ENCODE data around the gene RASEF. TPM values are rescaled to one million over a fixed set of nuclear protein-coding genes. Genes with fewer than 3 reads are reported as not detected.
"Not testable (repeated sequence)": the region's sequence is repeated elsewhere in the genome, so short reads cannot be mapped to it uniquely, and the experiment has no call there.

RASEF gene
- total RNA-seq, 2 experiments from 2014 or later, result not detected

DNA sequence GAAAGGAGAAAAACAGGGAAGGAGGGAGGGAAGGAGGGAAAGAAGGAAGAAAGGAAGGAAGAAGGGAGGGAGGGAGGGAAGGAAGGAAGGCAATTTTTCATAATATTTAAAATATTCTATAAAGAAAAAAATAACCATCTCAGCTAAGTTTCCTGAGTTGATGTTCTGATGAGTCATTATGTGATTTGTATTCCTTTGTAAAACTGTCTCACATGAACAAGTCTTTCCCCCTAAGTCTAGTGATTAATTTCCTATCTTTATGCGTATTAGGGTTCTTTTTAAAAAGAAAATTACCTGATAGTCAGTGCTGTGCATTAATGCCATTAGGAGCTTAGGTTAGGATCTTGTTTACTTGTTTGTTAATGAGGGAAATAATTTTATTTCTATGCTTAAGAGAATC is 94.1 kb downstream of the RASEF start:
- Mint-ChIP-seq H3K27ac (no peak overlapping the region), H3K27me3 (no peaks in the 10 kb centered on the region), H3K4me3 (no peak overlapping the region), H3K36me3 (ENCODE audit: low read depth) (no peaks in the 10 kb centered on the region), H3K9me3 (no peaks in the 10 kb centered on the region), H3K4me1 (no peaks in the 10 kb centered on the region)
- no peak for DNase-seq
- CTCF ChIA-PET, result interaction anchor here (0.6 kb wide), 1 partner anchor 985 kb away, joined by 3 read pairs; no protein-coding TSS in a partner anchor
- POLR2A ChIA-PET, result no interaction called here

DNA sequence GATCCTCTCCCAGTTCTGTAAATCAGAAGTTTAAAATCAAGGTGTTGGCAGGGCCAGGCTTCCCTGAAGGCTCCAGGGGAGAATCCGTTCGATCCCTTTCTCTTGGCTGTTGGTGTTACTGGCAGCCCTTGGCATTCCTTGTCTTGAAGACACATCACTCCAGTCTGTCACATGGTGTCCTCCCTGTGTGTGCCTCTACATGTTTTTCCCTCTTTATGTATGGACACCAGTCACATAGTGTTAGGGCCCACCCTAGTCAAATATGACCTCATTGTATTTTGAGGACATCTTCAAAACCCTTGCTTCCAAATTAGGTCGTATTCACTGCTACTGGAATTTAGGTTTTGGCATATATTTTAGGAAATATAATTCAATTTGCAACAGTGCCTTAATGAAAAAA is 94.6 kb downstream of the RASEF start:
- Mint-ChIP-seq H3K36me3 (ENCODE audit: low read depth) (no peaks in the 10 kb centered on the region), H3K27me3 (no peaks in the 10 kb centered on the region), H3K9me3 (no peaks in the 10 kb centered on the region), H3K4me3 (no peak overlapping the region), H3K4me1 (no peaks in the 10 kb centered on the region), H3K27ac (no peak overlapping the region)
- CTCF ChIA-PET, result interaction anchor here (0.6 kb wide), 1 partner anchor 984 kb away, joined by 3 read pairs; no protein-coding TSS in a partner anchor
- no peak for DNase-seq
- POLR2A ChIA-PET, result no interaction called here

DNA sequence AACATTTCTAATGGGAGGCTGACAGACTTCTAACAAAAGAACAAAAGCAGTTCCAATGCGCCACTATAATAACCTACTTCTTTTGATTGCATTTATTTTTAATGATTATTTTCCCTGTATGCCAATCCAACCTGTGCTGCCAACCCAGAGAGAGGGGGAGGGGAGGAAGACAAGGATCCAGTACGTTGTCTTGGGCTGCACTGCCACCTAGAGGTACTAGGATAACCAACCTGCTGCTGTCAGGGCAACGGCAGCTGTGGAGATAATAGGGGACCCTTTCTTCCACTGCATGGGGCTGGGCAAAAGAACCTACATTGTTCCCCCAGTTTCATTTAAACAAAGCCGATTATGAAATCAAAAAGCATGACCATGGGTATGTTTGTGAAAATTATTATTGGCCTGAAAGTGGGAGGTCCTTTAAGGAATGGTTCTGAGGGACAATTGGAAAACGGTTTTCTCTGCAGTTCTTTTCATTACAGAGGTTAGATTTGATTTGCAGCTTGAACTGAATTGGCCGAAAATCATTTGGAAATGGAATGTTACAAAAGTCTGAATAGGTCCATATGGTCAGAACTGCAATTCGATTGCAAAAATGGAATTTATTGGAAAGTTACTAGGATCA is 101.3 kb downstream of the RASEF start:
- DNase-seq, result peak; percentile 58
- H3K9me3 Mint-ChIP-seq, result no peaks in the 10 kb centered on the region
- no peak overlapping the region for H3K4me3 Mint-ChIP-seq
- POLR2A ChIA-PET, result no interaction called here
- no peaks in the 10 kb centered on the region for H3K27me3 Mint-ChIP-seq
- CTCF ChIA-PET, result no interaction called here
- no peaks in the 10 kb centered on the region for H3K36me3 Mint-ChIP-seq (ENCODE audit: low read depth)
- no peaks in the 10 kb centered on the region for H3K4me1 Mint-ChIP-seq
- H3K27ac Mint-ChIP-seq, result no peak overlapping the region

DNA sequence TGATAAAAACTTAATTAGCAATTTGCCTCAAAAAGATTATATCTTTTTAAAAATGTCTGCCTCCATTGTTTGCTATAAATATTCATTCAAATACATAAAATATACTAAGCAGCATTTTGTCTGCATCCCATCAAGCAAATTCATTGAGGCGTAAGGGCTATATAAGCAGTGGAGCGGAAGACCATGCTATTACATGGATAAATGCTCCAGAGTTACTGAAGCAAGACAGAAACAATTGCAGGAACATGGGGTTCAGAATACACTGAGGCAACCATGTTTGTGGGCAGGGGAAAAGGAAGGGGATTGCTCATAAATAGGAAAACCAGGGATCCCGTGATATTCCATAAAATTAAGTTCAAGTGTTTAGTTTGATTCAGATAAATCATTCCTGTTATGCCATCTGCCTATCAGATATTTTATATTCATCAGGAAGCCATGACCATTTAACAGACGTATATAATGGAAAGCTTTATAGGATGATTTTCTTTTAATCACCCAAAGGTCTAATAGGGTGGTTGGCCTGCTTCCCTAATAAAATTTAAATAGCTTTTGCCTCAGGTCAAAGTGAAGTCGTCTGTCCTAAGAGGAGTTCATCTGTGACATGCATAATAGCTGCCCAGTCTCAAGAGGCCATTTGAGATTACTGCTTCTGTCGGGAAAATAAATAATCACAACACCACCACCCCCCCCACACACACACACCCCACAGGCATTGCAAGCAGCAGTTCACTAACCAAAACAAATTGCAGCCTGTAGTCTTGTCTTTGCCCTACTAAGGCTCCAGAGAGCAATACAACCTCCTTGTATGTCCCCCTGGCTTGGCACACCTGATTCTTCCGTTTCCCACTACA is 105.2 kb downstream of the RASEF start:
- Mint-ChIP-seq H3K4me3 (no peak overlapping the region), H3K4me1 (no peaks in the 10 kb centered on the region), H3K27ac (no peak overlapping the region), H3K27me3 (no peaks in the 10 kb centered on the region), H3K9me3 (no peaks in the 10 kb centered on the region), H3K36me3 (ENCODE audit: low read depth) (no peaks in the 10 kb centered on the region)
- CTCF ChIA-PET, result no interaction called here
- no peak for DNase-seq
- POLR2A ChIA-PET, result no interaction called here

DNA sequence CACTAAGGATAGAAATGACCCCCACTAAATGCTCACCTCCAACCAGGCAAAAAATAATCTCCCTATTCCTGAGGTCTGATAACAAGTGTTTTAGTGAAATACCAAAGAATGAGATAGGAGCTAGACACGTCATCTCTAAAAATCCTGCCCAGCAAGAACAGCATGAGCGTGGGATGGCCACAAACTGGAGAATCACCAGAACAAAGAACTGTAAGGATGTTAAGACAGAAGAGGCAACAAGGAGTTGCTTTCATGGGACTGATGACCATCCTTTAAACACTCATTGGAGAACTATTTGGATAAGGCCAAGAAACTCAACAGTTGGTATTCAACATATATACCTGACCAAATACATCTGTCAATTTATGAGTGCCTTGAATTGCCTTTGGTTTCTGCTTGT is 113.7 kb downstream of the RASEF start:
- no peak for DNase-seq
- ChIA-PET POLR2A (no interaction called here), CTCF (no interaction called here)
- Mint-ChIP-seq H3K9me3 (no peaks in the 10 kb centered on the region), H3K27me3 (no peaks in the 10 kb centered on the region), H3K36me3 (ENCODE audit: low read depth) (no peaks in the 10 kb centered on the region), H3K4me1 (no peaks in the 10 kb centered on the region), H3K4me3 (no peak overlapping the region), H3K27ac (no peak overlapping the region)

DNA sequence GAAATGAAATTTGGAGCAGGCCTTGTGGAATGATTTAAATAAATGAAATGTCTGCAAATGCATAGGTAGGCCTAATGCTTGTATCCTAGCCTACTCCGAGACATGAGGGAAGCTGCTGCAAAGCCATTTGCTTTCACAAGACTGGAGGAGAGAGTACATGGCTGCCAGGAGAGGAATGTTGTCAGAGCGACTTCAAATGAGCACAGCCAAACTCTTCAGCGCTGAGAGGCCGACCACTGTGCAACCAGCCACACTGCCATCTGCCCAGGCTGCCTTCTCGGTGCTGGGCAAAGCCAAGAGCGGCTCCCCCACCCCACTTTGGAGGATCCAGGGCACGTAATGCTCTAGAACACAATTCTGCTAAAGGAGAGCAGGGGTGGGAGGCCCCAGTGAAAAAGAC is 122.6 kb downstream of the RASEF start:
- no peaks in the 10 kb centered on the region for H3K4me1 Mint-ChIP-seq
- DNase-seq, result no peak
- no peaks in the 10 kb centered on the region for H3K27me3 Mint-ChIP-seq
- H3K9me3 Mint-ChIP-seq, result no peaks in the 10 kb centered on the region
- H3K36me3 Mint-ChIP-seq (ENCODE audit: low read depth), result no peaks in the 10 kb centered on the region
- no peak overlapping the region for H3K27ac Mint-ChIP-seq
- POLR2A ChIA-PET, result no interaction called here
- CTCF ChIA-PET, result no interaction called here
- no peak overlapping the region for H3K4me3 Mint-ChIP-seq

DNA sequence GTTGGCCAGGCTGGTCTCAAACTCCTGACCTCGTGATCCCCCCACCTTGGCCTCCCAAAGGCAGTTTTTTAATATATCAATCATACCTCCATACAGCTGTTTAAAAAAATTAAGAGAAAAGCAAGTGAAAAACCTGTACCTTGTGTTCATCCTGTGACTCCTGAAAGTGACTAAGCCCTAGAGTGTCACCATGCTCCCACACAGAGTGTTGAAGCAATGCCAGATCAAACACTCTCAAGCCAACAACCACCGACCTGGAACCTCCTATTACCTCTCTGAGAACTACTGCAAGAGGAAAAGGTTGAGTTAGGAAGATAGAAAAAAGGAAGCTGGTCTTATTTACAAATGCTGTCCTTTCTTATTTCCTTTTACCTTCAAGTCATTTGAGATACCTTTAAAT is 123.5 kb downstream of the RASEF start:
- Mint-ChIP-seq H3K36me3 (ENCODE audit: low read depth) (no peaks in the 10 kb centered on the region), H3K4me3 (no peak overlapping the region), H3K9me3 (no peaks in the 10 kb centered on the region)

DNA sequence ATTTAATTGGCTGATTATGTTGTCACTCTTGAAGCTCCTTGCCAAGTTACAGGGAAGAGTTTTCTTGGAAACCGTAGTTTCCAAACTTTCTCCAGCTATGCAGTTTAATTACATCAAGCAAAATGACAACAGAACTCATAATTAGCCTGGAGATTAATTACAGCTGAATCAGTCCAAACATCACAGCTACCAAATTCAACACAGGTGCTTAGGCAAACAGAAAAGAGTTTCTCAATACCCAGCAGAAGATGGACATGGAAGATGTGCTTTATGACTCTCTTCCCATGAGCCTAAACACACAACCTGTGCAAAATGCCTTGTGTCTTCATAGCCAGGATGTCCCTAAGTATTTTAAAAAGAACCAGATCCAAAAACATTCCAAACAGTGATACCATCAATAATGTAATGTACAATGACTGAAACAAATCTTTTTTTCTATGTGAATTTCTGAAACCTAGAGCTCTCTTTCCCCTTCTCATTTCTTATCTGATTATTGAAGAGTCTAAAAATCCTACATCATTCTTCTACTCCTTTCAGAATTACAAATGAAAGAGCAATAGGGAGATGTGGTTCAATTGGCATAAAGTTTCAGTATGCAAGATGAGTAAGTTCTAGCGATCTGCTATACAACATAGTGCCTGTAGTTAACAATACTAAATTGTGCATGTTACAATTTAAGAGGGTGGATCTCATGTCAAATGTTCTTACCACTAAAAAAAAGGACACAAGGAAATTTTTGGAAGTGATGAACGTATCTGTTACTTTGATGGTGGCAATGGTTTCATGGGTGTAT is 124.3 kb downstream of the RASEF start:
- Mint-ChIP-seq H3K9me3 (no peaks in the 10 kb centered on the region), H3K27me3 (no peaks in the 10 kb centered on the region), H3K4me1 (no peaks in the 10 kb centered on the region), H3K36me3 (ENCODE audit: low read depth) (no peaks in the 10 kb centered on the region), H3K4me3 (no peak overlapping the region), H3K27ac (no peak overlapping the region)
- ChIA-PET POLR2A (no interaction called here), CTCF (no interaction called here)
- no peak for DNase-seq

More for the DNA sequence above, 123.5 kb downstream of the RASEF start:
- Mint-ChIP-seq H3K27me3 (no peaks in the 10 kb centered on the region), H3K27ac (no peak overlapping the region), H3K4me1 (no peaks in the 10 kb centered on the region)
- POLR2A ChIA-PET, result no interaction called here
- CTCF ChIA-PET, result no interaction called here
- DNase-seq, result no peak

DNA sequence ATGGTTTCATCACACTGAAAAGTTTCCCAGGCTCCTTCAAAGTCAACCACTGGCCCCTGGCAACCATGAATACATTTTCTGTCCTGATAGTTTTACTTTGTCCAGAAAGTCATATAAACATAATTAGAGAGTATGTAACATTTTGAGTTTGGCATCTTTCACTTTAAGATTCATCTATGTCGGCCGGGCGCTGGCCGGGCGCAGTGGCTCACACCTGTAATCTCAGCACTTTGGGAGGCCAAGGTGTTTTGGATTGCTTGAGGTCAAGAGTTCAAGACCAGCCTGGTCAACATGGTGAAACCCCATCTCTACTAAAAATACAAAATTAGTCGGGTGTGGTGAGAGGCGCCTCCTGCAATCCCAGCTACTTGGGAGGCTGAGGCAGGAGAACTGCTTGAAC is 126.4 kb downstream of the RASEF start:
- POLR2A ChIA-PET; H3K27me3 Mint-ChIP-seq; H3K4me1 Mint-ChIP-seq; H3K9me3 Mint-ChIP-seq; H3K36me3 Mint-ChIP-seq (ENCODE audit: low read depth); H3K4me3 Mint-ChIP-seq; H3K27ac Mint-ChIP-seq; DNase-seq; CTCF ChIA-PET: not testable (repeated sequence)

DNA sequence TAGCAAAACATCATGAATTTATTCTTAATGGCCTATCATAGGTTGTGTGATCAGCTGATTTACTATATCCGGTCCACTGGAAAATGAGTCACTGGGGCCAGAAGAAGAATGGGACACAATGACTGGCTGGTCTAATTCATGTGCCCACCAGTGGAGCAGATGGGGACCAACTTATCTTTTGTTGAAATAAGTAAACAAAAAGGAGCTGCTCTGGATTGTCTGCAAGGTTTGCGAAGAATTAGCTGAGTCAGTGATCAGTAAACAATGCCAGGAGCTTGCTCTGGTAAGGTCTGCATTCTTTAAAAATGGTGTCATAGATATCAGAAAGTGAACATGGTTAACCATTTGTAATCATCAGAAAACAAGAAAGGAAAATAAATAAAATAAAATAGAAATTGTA is 128.0 kb downstream of the RASEF start:
- H3K36me3 Mint-ChIP-seq (ENCODE audit: low read depth), result no peaks in the 10 kb centered on the region
- no peak for DNase-seq
- H3K27me3 Mint-ChIP-seq, result no peaks in the 10 kb centered on the region
- H3K4me3 Mint-ChIP-seq, result no peak overlapping the region
- H3K4me1 Mint-ChIP-seq, result no peaks in the 10 kb centered on the region
- ChIA-PET CTCF (no interaction called here), POLR2A (no interaction called here)
- H3K27ac Mint-ChIP-seq, result no peak overlapping the region
- no peaks in the 10 kb centered on the region for H3K9me3 Mint-ChIP-seq

DNA sequence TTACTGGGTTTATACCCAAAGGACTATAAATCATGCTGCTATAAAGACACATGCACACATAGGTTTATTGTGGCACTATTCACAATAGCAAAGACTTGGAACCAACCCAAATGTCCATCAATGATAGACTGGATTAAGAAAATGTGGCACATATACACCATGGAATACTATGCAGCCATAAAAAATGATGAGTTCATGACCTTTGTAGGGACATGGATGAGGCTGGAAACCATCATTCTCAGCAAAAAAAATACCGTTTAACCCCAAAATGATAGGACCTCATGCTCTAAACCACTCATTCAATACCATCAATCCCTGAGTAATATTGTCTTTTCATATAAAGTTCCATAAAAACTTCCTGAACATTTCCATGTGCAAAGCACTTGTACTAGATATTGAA is 128.9 kb downstream of the RASEF start:
- DNase-seq; POLR2A ChIA-PET; CTCF ChIA-PET; H3K27me3 Mint-ChIP-seq; H3K27ac Mint-ChIP-seq; H3K36me3 Mint-ChIP-seq (ENCODE audit: low read depth); H3K4me3 Mint-ChIP-seq; H3K9me3 Mint-ChIP-seq; H3K4me1 Mint-ChIP-seq: not testable (repeated sequence)

DNA sequence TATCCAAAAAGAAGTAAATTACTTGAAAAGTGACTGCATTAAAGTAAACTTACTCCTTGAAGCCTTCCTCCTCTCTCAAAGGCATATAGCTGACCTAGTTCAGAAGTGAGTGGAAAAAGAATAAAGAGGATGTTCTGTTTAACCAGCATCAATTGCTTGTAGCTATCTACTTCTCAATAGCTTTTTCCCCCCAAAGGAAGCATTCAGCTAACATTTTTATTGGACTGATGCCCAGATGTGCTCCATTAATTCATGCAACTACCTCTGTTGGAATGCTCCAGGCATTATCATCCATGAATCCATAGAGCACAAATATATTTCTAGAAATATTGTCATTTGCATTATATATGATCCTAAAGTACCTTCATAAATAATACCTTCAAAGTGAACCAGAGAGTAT is 132.8 kb downstream of the RASEF start:
- Mint-ChIP-seq H3K9me3 (no peaks in the 10 kb centered on the region), H3K36me3 (ENCODE audit: low read depth) (no peaks in the 10 kb centered on the region)
- POLR2A ChIA-PET, result no interaction called here

More for the DNA sequence above, 132.8 kb downstream of the RASEF start:
- H3K27ac Mint-ChIP-seq, result no peak overlapping the region
- H3K27me3 Mint-ChIP-seq, result no peaks in the 10 kb centered on the region
- CTCF ChIA-PET, result no interaction called here
- no peak overlapping the region for H3K4me3 Mint-ChIP-seq
- H3K4me1 Mint-ChIP-seq, result no peaks in the 10 kb centered on the region
- no peak for DNase-seq

Measured in activated CD4-positive, alpha-beta T cell treated with anti-CD3 and anti-CD28 coated beads, Interleukin-2, amount 10 ng/mL, durations not matched to agents 7 days and 5 days (primary cell).